K562 (cell line): ENCODE measurements around the gene LEAP2. TPM values are rescaled to one million over a fixed set of nuclear protein-coding genes. Genes with fewer than 3 reads are reported as not detected.

Experiments used
- ATF2 ChIP-seq: sonication (generic); formaldehyde crosslinking; IDR thresholded peaks from 2 replicates; pipeline ENCODE4 v1.8.1; 2022; ENCODE audit warnings: missing genetic modification reagents
- ELK1 ChIP-seq: sonication (generic); formaldehyde crosslinking; IDR thresholded peaks from 2 replicates; pipeline ENCODE4 v1.8.1; 2022; ENCODE audit warnings: missing genetic modification reagents
- ELK3 ChIP-seq: fragments of 450-650 bp; formaldehyde crosslinking; IDR thresholded peaks from 2 replicates; pipeline ENCODE4 v1.4.0; 2020; ENCODE audit warnings: mild to moderate bottlenecking
- HDAC1 ChIP-seq, 2 experiments: fragments of 450-650 bp; IDR thresholded peaks; 2 replicates each; pipeline ENCODE4 v1.6.1; 2016 to 2017; ENCODE audit warnings: inconsistent platforms in 1 of 2, mild to moderate bottlenecking in 1 of 2, moderate library complexity in 1 of 2
- OTX1 ChIP-seq: fragments of 450-650 bp; formaldehyde crosslinking; IDR thresholded peaks from 2 replicates; pipeline ENCODE4 v1.4.0; 2022; ENCODE audit warnings: mild to moderate bottlenecking
- SOX6 ChIP-seq: fragments of 450-650 bp; IDR thresholded peaks from 2 replicates; pipeline ENCODE4 v1.6.1; 2014; ENCODE audit warnings: mild to moderate bottlenecking
- SREBF1 ChIP-seq: fragments of 150-350 bp; IDR thresholded peaks from 2 replicates; pipeline ENCODE4 v1.6.1; 2014; ENCODE audit warnings: antibody characterized with exemption, low read depth, low read length, borderline replicate concordance
- SRSF7 ChIP-seq: fragments of 200-400 bp; formaldehyde crosslinking; optimal IDR thresholded peaks from 2 replicates; pipeline ENCODE3; 2017; ENCODE audit warnings: mild to moderate bottlenecking, low read depth, low read length
- TCFL5 ChIP-seq: fragments of 250-450 bp; sonication (Bioruptor Pico); conservative IDR thresholded peaks from 2 replicates; pipeline ENCODE4 v1.6.1; 2021; ENCODE audit warnings: mild to moderate bottlenecking, moderate library complexity, matching md5 sums
- TEAD1 ChIP-seq, 2 experiments: fragments of 450-650 bp in 1 of 2; sonication (generic) in 1 of 2; formaldehyde crosslinking; IDR thresholded peaks; 2 replicates each; pipeline versions ENCODE4 v1.4.0 to v1.8.0; 2020 to 2022; ENCODE audit warnings: mild to moderate bottlenecking in 2 of 2, missing genetic modification reagents in 1 of 2
- USF1 ChIP-seq: sonication (generic); formaldehyde crosslinking; IDR thresholded peaks from 2 replicates; pipeline ENCODE4 v1.9.0; 2022; ENCODE audit warnings: mild to moderate bottlenecking, missing genetic modification reagents
- ZBTB1 ChIP-seq: sonication (generic); formaldehyde crosslinking; IDR thresholded peaks from 2 replicates; pipeline ENCODE4 v1.8.1; 2023; ENCODE audit warnings: missing genetic modification reagents, low read depth, mild to moderate bottlenecking, borderline replicate concordance
- ZBTB43 ChIP-seq: sonication (generic); formaldehyde crosslinking; IDR thresholded peaks from 2 replicates; pipeline ENCODE4 v1.8.0; 2023; ENCODE audit warnings: mild to moderate bottlenecking, missing genetic modification reagents
- ZNF197 ChIP-seq: fragments of 200-800 bp; sonication (Bioruptor generic); IDR thresholded peaks from 2 replicates; pipeline ENCODE4 v1.6.1; 2016; ENCODE audit warnings: low read depth, missing genetic modification characterization, missing compliant biosample characterization
- ZNF384 ChIP-seq: IDR thresholded peaks from 2 replicates; pipeline ENCODE4 v1.6.1; 2012; ENCODE audit warnings: low read depth, low read length, improper control_type of control experiment
- polyA plus RNA-seq, 8 experiments: library from polyadenylated mRNA; depleted of rRNA in 4 of 8; stranded (reverse) in 5 of 8; unstranded in 3 of 8; fragments of >200 nt; fragmentation: Nextera tagmentation in 2 of 8; fragmentation: Illumina TruSeq in 1 of 8; extraction: Ambion mirVana in 2 of 8; extraction: Trizol in 1 of 8; gene quantifications; 2 replicates each; pipeline versions ENCODE4 v1.2.1 to v1.2.3, GENCODE V29; 2011 to 2014; ENCODE audit warnings: inconsistent platforms in 1 of 8, missing spikeins in 1 of 8
- total RNA-seq, 7 experiments: library from RNA; depleted of rRNA in 6 of 7; stranded (reverse); fragments of >200 nt in 6 of 7; fragmentation: Illumina TruSeq in 2 of 7; extraction: Trizol in 2 of 7; gene quantifications; 2 replicates each; pipeline versions ENCODE4 v1.2.1 to v1.2.3, GENCODE V29; 2011 to 2021; ENCODE audit warnings: low replicate concordance in 1 of 7
- TF ChIP-seq, protein P1 (sequence below): fragments of 450-650 bp; IDR thresholded peaks from 2 replicates; pipeline ENCODE4 v1.7.1; 2018; ENCODE audit warnings: mild to moderate bottlenecking, low read depth; ENCODE audit not compliant: partially characterized antibody
- TF ChIP-seq, protein P2 (sequence below): fragments of 450-650 bp; formaldehyde crosslinking; IDR thresholded peaks from 2 replicates; pipeline ENCODE4 v1.4.0; 2022; ENCODE audit warnings: missing genetic modification characterization

The LEAP2 gene
- total and polyA plus RNA-seq, 9 of the 15 experiments (the other 6 are each of a cell fraction or from before 2014, with no cell fraction given), result 1.1 to 5.6 (median 2.5) TPM

- TF ChIP-seq SREBF1 (peak; percentile 94), ZNF197 (CRISPR knock-in tag) (peak; percentile 68; the same call in 1 of the 2 replicates), SRSF7 (no peak), ZBTB1 (peak; percentile 28; the same call in 1 of the 2 replicates), ZNF384 (no peak), TCFL5 (CRISPR knock-in tag) (no peak), TEAD1 (CRISPR knock-in tag; IDR thresholded peaks at IDR 0.05) (no peak; a peak in 1 of 4 replicates), OTX1 (CRISPR knock-in tag) (no peak), ATF2 (no peak; the same call in 1 of the 2 replicates), USF1 (CRISPR knock-in tag) (peak; percentile 70), ZBTB43 (no peak), ELK1 (no peak), SOX6 (peak; percentile 71), ELK3 (no peak), HDAC1 (IDR thresholded peaks at IDR 0.05) (peak in 1 of 2 experiments; percentile 86; a peak in 2 of 4 replicates)
- TF ChIP-seq, protein P1, sequence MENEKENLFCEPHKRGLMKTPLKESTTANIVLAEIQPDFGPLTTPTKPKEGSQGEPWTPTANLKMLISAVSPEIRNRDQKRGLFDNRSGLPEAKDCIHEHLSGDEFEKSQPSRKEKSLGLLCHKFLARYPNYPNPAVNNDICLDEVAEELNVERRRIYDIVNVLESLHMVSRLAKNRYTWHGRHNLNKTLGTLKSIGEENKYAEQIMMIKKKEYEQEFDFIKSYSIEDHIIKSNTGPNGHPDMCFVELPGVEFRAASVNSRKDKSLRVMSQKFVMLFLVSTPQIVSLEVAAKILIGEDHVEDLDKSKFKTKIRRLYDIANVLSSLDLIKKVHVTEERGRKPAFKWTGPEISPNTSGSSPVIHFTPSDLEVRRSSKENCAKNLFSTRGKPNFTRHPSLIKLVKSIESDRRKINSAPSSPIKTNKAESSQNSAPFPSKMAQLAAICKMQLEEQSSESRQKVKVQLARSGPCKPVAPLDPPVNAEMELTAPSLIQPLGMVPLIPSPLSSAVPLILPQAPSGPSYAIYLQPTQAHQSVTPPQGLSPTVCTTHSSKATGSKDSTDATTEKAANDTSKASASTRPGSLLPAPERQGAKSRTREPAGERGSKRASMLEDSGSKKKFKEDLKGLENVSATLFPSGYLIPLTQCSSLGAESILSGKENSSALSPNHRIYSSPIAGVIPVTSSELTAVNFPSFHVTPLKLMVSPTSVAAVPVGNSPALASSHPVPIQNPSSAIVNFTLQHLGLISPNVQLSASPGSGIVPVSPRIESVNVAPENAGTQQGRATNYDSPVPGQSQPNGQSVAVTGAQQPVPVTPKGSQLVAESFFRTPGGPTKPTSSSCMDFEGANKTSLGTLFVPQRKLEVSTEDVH, result peak; percentile 73
- TF ChIP-seq, protein P2, sequence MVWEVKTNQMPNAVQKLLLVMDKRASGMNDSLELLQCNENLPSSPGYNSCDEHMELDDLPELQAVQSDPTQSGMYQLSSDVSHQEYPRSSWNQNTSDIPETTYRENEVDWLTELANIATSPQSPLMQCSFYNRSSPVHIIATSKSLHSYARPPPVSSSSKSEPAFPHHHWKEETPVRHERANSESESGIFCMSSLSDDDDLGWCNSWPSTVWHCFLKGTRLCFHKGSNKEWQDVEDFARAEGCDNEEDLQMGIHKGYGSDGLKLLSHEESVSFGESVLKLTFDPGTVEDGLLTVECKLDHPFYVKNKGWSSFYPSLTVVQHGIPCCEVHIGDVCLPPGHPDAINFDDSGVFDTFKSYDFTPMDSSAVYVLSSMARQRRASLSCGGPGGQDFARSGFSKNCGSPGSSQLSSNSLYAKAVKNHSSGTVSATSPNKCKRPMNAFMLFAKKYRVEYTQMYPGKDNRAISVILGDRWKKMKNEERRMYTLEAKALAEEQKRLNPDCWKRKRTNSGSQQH (CRISPR knock-in tag), result no peak
These were observed 7.0 kb upstream of the LEAP2 start, which contains the start of the genes GDF9 and UQCRQ (continued) for GRCh38 chr5:132866342-132867045.
